B cell (primary cell): Measurements from ENCODE around the gene CCDC182. TPM values are rescaled to one million over a fixed set of nuclear protein-coding genes. Genes with fewer than 3 reads are reported as not detected.
A peak's percentile ranks its signal among the peaks of the same experiment; 100 is the strongest.

ENCODE experiments used
- ATAC-seq: fragments of 200-7000 bp; cut with Tn5 transposase; one replicate; pipeline ENCODE4 v1.10.0; 2021; ENCODE audit warnings: low read depth, mild to moderate bottlenecking, moderate number of reproducible peaks, moderate library complexity
- CTCF ChIA-PET: fragments of 350-600 bp; sonication (Branson Sonifier 250); formaldehyde crosslinking; loops from one replicate; lab custom pipeline; 2021; ENCODE audit warnings: antibody characterized with exemption, inconsistent platforms; lab: Charles Lee
- POLR2A ChIA-PET: fragments of 350-600 bp; sonication (Branson Sonifier 250); formaldehyde crosslinking; loops from one replicate; lab custom pipeline; 2021; ENCODE audit warnings: antibody characterized with exemption; lab: Charles Lee
- DNase-seq: peaks from one replicate; pipeline ENCODE4 v3.0.0; 2013
- H2AFZ ChIP-seq: 2 replicates; pipeline ENCODE4 v1.6.1; 2012; ENCODE audit warnings: mild to moderate bottlenecking, low read depth, low read length; ENCODE audit not compliant: insufficient read depth, poor library complexity, severe bottlenecking
- H3K27ac ChIP-seq, 2 donors: 1 replicate in 1 of 2; 2 replicates in 1 of 2; pipeline ENCODE4 v1.5.1; 2012 to 2013; ENCODE audit warnings: low read length in 2 of 2, mild to moderate bottlenecking in 2 of 2, moderate library complexity in 1 of 2
- H3K27me3 ChIP-seq, 4 experiments: fragments of 200-600 bp in 1 of 4; sonication (generic) in 1 of 4; replicated peaks in 1 of 4; 1 replicate in 2 of 4; 2 replicates in 2 of 4; pipeline versions ENCODE4 v1.6.1 to v1.7.0; 2013 to 2016; ENCODE audit warnings: low read length in 3 of 4, mild to moderate bottlenecking in 2 of 4, mixed read lengths in 1 of 4, moderate library complexity in 1 of 4; ENCODE audit not compliant: insufficient read depth in 4 of 4, control insufficient read depth in 3 of 4; ENCODE audit errors: control extremely low read depth in 1 of 4
- H3K36me3 ChIP-seq, 2 experiments: replicated peaks in 1 of 2; 1 replicate in 1 of 2; 2 replicates in 1 of 2; pipeline versions ENCODE4 v1.6.1 to v1.7.1; 2013; ENCODE audit warnings: low read length in 1 of 2; ENCODE audit not compliant: insufficient read depth in 2 of 2, control insufficient read depth in 1 of 2; ENCODE audit errors: control extremely low read depth in 1 of 2, extremely low read depth in 1 of 2
- H3K4me1 ChIP-seq, 2 donors: fragments of 200-600 bp in 1 of 2; sonication (generic) in 1 of 2; 1 replicate in 1 of 2; 2 replicates in 1 of 2; pipeline versions ENCODE4 v1.5.1 to v1.6.1; 2013 to 2017; ENCODE audit warnings: low read length in 2 of 2; ENCODE audit not compliant: control insufficient read depth in 2 of 2, insufficient read depth in 2 of 2
- H3K4me2 ChIP-seq: replicated peaks from 2 replicates; pipeline ENCODE3; 2012; ENCODE audit warnings: mild to moderate bottlenecking, low read depth, low read length; ENCODE audit not compliant: poor library complexity, severe bottlenecking
- H3K4me3 ChIP-seq, 5 experiments: fragments of 200-600 bp in 1 of 5; sonication (generic) in 1 of 5; 1 replicate in 3 of 5; 2 replicates in 2 of 5; pipeline versions ENCODE4 v1.5.1 to v1.7.0; 2011 to 2016; ENCODE audit warnings: low read length in 4 of 5, mild to moderate bottlenecking in 4 of 5, low read depth in 2 of 5, control low read depth in 1 of 5, moderate library complexity in 1 of 5; ENCODE audit not compliant: insufficient read depth in 1 of 5; ENCODE audit errors: control extremely low read depth in 1 of 5, extremely low read depth in 1 of 5
- H3K79me2 ChIP-seq: fragments of 200-600 bp; sonication (generic); one replicate; pipeline ENCODE4 v1.6.0; 2016; ENCODE audit warnings: low read length; ENCODE audit not compliant: control insufficient read depth, insufficient read depth
- H3K9ac ChIP-seq: fragments of 200-600 bp; sonication (generic); 2 replicates; pipeline ENCODE4 v1.6.1; 2017; ENCODE audit warnings: mild to moderate bottlenecking, low read length, moderate library complexity
- H3K9me3 ChIP-seq, 3 donors: one replicate each; pipeline versions ENCODE4 v1.6.1 to v1.7.1; 2013; ENCODE audit warnings: low read length in 2 of 3; ENCODE audit not compliant: control insufficient read depth in 2 of 3, insufficient read depth in 1 of 3; ENCODE audit errors: control extremely low read depth in 1 of 3
- H4K20me1 ChIP-seq: 2 replicates; pipeline ENCODE4 v1.6.0; 2012; ENCODE audit warnings: mild to moderate bottlenecking, low read length; ENCODE audit not compliant: insufficient read depth, control insufficient read depth, poor library complexity, severe bottlenecking
- H3K27ac Mint-ChIP-seq: one replicate; pipeline ENCODE4 v1.8.0; 2021; ENCODE audit warnings: mixed read lengths
- H3K27me3 Mint-ChIP-seq: one replicate; pipeline ENCODE4 v1.8.0; 2021; ENCODE audit warnings: mixed read lengths
- H3K4me1 Mint-ChIP-seq: one replicate; pipeline ENCODE4 v1.8.0; 2021; ENCODE audit warnings: mixed read lengths
- H3K4me3 Mint-ChIP-seq: one replicate; pipeline ENCODE4 v1.8.0; 2021; ENCODE audit warnings: mixed read lengths
- H3K9me3 Mint-ChIP-seq: one replicate; pipeline ENCODE4 v1.8.0; 2022; ENCODE audit warnings: mixed read lengths; ENCODE audit not compliant: insufficient read depth
- EZH2 ChIP-seq: IDR thresholded peaks from 2 replicates; pipeline ENCODE4 v1.6.1; 2012; ENCODE audit warnings: borderline replicate concordance, low read depth, mild to moderate bottlenecking, moderate library complexity, low read length; ENCODE audit not compliant: insufficient read depth, poor library complexity, severe bottlenecking
- WGBS: methylation state at CpG from one replicate; pipeline ENCODE4 v1.1.5; 2013; ENCODE audit warnings: missing lambda C conversion rate; ENCODE audit not compliant: insufficient coverage; 5-methylcytosine and 5-hydroxymethylcytosine counted together
- intact Hi-C: fragments of 100-400 bp; cut with micrococcal nuclease; formaldehyde crosslinking; loops from one replicate; pipeline ENCODE4 v1.10.0; 2022
- polyA plus RNA-seq: library from polyadenylated mRNA; depleted of rRNA; stranded (reverse); fragments of >200 nt; gene quantifications from 2 replicates; pipeline ENCODE4 v1.2.3, GENCODE V29; 2012
- total RNA-seq, 2 donors: library from RNA; stranded (reverse); fragments of 120-200 nt in 1 of 2; gene quantifications; 1 replicate in 1 of 2; 2 replicates in 1 of 2; pipeline versions ENCODE4 v1.2.3 to v1.2.4, GENCODE V29; 2013 to 2022
- TF ChIP-seq, protein P1 (sequence below): fragments of 200-600 bp; IDR thresholded peaks from one replicate; pipeline ENCODE4 v1.8.0; 2022; ENCODE audit warnings: antibody characterized with exemption, mild to moderate bottlenecking

CCDC182 gene
- total and polyA plus RNA-seq, 2 donors (not counting 1 experiment from before 2014, with no cell fraction given) = not detected

DNA sequence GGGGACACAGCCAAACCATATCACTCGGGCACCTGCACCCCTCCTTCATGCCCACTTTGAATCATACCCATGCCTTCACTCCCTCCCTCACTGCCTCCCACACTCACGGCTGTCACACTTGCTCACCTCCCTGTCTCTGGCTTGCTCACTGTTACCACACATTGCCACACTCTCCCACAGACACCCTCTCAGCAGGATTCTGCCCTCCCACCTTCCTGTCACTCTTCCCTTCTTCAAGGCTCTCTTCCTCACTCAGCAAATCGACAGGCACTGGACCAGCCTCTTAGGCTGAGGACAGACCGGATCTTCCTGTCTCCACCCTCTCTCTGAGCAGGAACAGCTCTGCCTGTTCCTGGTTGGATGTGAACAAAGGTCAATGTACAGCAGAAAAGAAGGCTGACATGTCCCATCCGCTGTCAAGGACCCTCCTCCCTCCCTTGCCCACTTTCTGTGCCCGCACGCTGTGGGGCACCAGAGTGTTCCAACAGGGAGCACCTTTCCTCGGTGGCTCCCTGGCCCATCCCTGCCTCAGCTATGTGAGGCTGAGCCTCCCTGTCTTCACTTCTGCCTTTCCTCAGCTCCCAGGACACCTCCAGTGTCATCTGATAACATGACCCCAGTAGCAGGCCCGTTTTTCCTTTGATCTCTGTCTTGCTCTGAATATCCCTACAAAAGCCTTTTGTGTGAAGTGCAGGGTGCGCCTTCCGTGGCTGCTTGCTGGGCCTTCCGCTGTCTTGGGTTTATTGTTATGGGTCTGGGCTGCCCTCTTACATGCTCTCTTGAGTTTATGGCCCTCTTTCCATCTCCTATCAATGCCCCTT lies 47.0 kb downstream of the CCDC182 start:
- Mint-ChIP-seq H3K4me3 (no peak overlapping the region), H3K9me3 (no peaks in the 10 kb centered on the region), H3K27ac (no peak overlapping the region), H3K4me1 (peaks cover 8% of the 10 kb centered on the region), H3K27me3 (no peaks in the 10 kb centered on the region)
- WGBS = 82% methylated on average over 8 of the region's 12 CpGs
- ChIA-PET CTCF (interaction anchor here (0.7 kb wide), 1 partner anchor 26 kb away, joined by 3 read pairs; no protein-coding TSS in a partner anchor), POLR2A (no interaction called here)
- intact Hi-C loops = no loop called here
- Histone ChIP-seq H3K27ac (peak overlapping the region; percentile 26 to 67), H3K4me2 (peak overlapping the region; percentile 41), H3K9me3 (peaks cover 0 to 12% (median 0%) of the 10 kb centered on the region in 3 donors), H3K27me3 (no peaks in the 10 kb centered on the region), H3K79me2 (no peaks in the 10 kb centered on the region), H3K9ac (no peak overlapping the region), H3K4me3 (no peak overlapping the region), H3K4me1 (peaks cover 25 to 26% of the 10 kb centered on the region in 2 donors), H4K20me1 (no peaks in the 10 kb centered on the region), H2AFZ (peak overlapping the region; percentile 18), H3K36me3 (peaks cover 0 to 3% of the 10 kb centered on the region in 2 experiments)
- DNase-seq (no peak), ATAC-seq (no peak)
- TF ChIP-seq EZH2 = no peak
- TF ChIP-seq, protein P1, sequence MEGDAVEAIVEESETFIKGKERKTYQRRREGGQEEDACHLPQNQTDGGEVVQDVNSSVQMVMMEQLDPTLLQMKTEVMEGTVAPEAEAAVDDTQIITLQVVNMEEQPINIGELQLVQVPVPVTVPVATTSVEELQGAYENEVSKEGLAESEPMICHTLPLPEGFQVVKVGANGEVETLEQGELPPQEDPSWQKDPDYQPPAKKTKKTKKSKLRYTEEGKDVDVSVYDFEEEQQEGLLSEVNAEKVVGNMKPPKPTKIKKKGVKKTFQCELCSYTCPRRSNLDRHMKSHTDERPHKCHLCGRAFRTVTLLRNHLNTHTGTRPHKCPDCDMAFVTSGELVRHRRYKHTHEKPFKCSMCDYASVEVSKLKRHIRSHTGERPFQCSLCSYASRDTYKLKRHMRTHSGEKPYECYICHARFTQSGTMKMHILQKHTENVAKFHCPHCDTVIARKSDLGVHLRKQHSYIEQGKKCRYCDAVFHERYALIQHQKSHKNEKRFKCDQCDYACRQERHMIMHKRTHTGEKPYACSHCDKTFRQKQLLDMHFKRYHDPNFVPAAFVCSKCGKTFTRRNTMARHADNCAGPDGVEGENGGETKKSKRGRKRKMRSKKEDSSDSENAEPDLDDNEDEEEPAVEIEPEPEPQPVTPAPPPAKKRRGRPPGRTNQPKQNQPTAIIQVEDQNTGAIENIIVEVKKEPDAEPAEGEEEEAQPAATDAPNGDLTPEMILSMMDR = no peak

DNA sequence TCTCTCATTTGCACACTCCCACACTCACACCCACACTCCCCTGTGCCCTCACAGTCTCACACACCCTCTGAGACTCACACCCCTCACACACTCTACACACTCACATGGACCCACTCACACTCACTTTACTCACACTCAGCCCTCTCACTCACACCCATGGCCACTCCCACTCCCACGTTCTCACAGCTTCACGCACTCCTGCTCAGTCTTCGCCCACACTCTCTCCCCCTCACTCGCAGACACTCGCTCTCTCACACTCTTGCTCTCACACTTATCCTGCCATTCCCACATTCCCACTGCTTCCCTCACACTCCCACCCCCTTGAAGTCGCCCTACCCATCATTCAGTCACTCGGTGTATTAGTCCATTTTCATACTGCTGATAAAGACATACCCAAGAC lies 47.9 kb downstream of the CCDC182 start:
- no peaks in the 10 kb centered on the region for H3K27me3 Mint-ChIP-seq
- CTCF ChIA-PET = no interaction called here
- no peaks in the 10 kb centered on the region for H3K9me3 Mint-ChIP-seq
- POLR2A ChIA-PET = no interaction called here
- no peak overlapping the region for H3K27ac Mint-ChIP-seq
- peaks cover 0 to 3% of the 10 kb centered on the region in 2 experiments for H3K36me3 ChIP-seq
- H3K4me3 ChIP-seq = no peak overlapping the region
- peaks cover 0 to 14% (median 0%) of the 10 kb centered on the region in 3 donors for H3K9me3 ChIP-seq
- H3K4me3 Mint-ChIP-seq = no peak overlapping the region
- no peaks in the 10 kb centered on the region for H4K20me1 ChIP-seq
- DNase-seq (no peak), ATAC-seq (no peak)
- peaks cover 25 to 26% of the 10 kb centered on the region in 2 donors for H3K4me1 ChIP-seq
- H3K4me2 ChIP-seq = peak overlapping the region; percentile 21
- intact Hi-C loops = no loop called here
- H3K9ac ChIP-seq = no peak overlapping the region
- no peak overlapping the region for H3K27ac ChIP-seq
- no peak overlapping the region for H2AFZ ChIP-seq
- no peaks in the 10 kb centered on the region for H3K27me3 ChIP-seq
- TF ChIP-seq, protein P1 = no peak
- no peak for TF ChIP-seq EZH2
- WGBS = 92% methylated on average over 5 of the region's 7 CpGs
- peaks cover 14% of the 10 kb centered on the region for H3K4me1 Mint-ChIP-seq
- no peaks in the 10 kb centered on the region for H3K79me2 ChIP-seq
